Brain pericyte (primary cell): ENCODE results near the gene LYZL6.
A peak's percentile ranks its signal among the peaks of the same experiment; 100 is the strongest.

Experiments
- DNase-seq: peaks from one replicate; pipeline ENCODE4 v3.0.0-alpha.2; 2012; ENCODE audit warnings: low read depth, low spot score

Gene LYZL6

DNA sequence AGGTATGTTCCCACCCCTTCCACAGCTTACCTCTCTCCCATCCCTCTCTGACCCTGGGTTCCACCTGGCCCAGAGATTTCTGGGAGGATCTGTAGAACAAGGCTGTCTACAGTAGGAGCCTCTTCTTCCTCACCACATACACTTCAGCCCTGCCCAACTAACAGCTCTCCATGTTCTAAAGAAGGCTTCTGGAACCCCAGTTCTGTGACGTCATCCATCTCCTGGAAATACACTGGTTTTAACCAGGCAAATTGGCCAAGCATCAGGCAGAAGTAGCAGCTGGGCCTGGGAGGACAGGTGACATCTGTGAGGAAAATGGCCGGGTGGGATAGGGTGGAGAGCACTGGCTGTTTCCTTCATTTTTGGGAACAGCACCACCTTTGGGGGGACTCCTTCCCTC lies at the start of gene LYZL6:
TSS of gene LYZL6 (minus strand) at position 177 of the 400 bp plus-strand sequence. CDS start 4,357 bp downstream, outside the sequence.
- DNase-seq = no peak

GRCh38 chr17:35991075-35991474 lies 47.6 kb upstream of the LYZL6 start:
- DNase-seq = no peak

DNA sequence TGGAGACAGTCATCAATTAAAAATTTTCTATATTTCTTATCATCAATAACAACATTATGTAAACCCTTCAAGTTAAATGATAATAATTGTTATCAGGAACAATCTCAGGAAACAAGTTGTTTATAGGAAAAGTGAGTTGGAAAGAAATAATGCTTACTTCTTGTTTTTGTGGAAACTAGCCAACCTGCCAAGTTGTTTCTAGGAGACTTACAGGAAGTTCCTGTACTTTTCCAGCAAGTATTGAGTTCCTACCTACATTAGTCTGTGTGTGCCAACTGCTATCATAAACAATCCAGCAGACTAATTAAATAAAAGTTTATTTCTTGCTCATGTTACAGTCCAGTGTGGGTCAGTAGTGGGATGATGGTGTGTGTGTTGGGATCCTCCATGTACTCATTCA lies 44.7 kb upstream of the LYZL6 start:
- no peak for DNase-seq

- DNase-seq = no peak
Observed at GRCh38 chr17:35986643-35987042, 43.1 kb upstream of the LYZL6 start, which contains the start of gene CCL14. CCL14 (minus strand) TSS chr17:35986729; CDS start chr17:35986649, 80 bp downstream.

DNA sequence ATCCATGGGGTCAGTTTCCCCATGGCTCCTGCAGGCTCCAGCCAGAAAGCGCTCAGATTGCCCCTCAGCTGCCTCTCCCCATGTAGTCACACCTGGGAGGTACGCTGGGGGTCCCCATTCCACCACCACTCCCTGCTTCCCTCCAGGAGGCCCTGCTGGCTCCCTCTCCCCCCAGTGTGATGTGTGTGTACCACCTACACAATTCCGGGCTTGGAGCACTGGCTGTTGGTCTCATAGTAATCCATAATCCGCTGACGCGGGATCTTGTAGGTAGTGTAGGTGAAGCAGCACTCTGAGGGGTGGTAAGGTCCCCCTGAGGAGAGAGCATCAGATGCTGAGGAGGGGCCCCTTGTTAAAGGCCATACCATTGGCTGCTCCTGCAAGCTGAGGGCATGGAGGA lies 40.6 kb upstream of the LYZL6 start:
- DNase-seq = no peak

GRCh38 chr17:35982409-35983191 lies 39.1 kb upstream of the LYZL6 start:
- no peak for DNase-seq

- DNase-seq = no peak
Observed at GRCh38 chr17:35981908-35982330, 38.4 kb upstream of the LYZL6 start.

DNA sequence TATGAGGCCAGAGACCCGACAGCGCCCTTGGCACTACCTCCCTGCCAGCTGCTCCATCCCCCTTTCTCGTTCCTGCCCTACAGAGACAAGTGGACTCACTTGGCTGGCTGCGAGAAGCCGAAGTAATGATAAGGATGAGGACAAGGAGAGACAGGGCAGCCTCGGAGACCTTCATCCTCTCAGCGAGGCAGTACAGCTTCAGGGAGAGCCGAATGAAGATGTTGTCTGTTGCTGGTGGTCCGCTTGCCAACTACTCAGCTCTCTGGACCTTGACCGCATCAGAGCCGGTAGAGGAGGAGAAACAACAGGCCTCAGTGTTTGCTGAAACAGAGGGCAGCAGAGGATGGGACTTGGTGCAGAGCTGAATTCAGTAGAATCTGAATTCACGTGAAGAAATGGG lies 37.7 kb upstream of the LYZL6 start, which contains the start of gene CCL16:
TSS of gene CCL16 (minus strand) at position 252 of the 400 bp plus-strand sequence. CDS start at position 175, 77 bp downstream.
- DNase-seq = no peak

GRCh38 chr17:35978346-35978745 lies 34.8 kb upstream of the LYZL6 start:
- no peak for DNase-seq

DNA sequence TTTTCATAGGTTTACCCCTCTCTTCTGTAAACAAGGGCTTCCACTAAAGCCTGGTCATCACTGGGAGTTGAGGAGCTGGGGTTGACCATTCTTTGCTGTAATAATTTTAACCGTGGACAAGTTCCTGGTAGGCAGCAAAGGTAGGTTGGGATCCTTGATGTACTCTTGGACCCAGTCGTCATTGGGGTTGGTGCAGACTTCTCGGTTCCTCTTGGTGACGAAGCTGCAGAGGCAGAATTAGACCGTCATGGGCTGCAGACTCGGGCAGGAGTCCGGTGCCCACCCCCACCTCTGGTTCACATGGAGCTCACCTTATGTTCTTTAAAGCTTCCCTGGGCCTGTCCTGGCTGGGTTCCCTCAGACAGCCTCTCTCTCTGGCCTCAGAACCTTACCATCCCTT lies 34.0 kb upstream of the LYZL6 start:
- DNase-seq = no peak

- DNase-seq = no peak
Observed at GRCh38 chr17:35973333-35974260, 30.1 kb upstream of the LYZL6 start.

GRCh38 chr17:35972945-35973332 lies 29.4 kb upstream of the LYZL6 start:
- DNase-seq = no peak

DNA sequence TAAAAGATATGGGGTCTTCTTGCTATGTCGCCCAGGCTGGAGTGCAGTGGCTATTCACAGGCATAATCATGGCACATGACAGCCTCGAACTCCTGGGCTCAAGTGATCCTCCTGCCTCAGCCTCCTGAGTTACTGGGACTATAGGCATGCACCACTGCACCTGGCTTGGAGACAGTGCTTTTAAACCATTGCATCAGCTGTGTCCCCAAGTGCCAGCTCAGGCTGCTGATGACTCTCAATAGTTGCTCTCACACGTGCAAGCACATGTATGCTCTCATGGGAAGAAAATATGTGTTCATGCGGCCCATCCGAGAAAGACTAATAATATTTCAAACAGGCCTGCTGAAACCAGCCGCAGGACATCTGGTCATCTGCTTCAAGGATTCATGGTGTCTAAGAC lies 29.0 kb upstream of the LYZL6 start:
- DNase-seq = no peak

DNA sequence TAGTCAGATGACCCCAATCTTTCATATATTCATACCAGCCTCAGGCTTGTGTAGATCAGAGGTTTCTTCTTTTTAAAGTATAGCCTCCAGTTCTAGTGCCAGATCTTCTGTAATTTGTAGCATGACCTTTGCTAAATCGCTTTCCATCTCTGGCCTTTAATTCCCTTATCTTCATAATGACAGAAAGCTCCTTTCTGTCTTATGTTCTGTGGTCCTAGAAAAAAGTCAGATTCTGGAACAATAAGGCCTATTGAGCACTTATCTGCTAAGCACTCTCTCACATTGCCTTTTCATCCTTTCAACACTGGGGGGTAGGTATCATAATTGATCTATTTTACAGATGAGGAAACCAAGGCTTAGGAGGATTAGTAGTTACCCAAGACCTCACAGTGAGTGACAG lies 28.6 kb upstream of the LYZL6 start:
- no peak for DNase-seq

DNA sequence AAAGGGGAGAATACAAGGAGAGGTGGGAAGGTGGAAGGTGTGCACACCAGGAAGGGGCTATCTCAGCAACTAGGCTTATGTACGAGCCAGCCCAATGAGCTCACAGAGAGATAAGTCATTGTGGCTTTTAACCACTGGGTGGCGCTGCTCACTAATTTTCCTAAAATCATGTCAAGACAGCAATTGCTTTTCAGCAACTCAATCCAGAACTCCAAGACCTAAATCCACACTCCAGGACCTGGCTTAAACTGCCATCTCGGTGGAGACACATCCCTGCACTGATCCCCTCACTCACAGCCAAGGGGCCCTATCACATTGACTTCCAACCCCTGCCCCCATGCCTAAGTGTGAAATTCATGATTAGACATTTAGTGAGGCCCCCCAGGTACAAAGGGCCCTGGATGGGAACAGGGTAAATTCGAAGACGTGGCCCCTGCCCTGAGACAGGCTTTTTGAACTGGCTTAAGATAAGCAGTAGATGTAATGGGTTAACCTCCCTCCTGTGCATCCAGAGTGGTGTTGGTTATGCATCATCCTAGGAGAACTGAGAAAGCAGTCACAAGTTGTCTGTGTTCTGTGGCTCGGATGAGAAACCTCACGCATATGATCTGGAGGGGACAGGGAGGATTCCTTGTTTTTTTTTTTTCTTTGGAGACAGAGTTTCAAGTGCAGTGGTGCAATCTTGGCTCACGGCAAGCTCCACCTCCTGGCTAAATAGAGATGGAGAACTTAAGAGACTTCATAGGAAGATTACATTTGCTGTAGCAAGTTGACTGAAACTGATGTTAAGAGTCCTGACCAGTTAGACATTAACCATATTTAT lies 26.3 kb upstream of the LYZL6 start:
- peak; percentile 41 for DNase-seq

DNA sequence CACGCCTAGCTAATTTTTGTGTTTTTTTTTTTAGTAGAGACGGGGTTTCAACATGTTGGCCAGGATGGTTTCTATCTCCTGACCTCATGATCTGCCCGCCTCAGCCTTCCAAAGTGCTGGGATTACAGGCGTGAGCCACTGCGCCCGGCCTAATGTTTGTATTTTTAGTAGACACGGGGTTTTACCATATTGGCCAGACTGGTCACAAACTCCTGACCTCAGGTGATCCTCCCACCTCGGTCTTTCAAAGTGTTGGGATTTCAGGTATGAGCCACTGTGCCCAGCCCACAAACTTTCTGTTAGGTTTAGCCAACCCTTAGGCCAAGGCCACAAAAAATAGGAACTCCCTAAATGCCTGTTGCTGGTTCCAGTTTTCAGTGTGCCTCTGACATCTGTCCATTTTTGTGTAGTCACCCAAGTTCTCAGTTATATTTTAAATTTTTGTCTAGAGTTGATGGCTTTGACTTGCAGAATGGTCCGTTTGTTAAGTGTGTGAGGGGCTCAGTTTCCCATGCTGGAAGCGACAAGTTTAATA lies 25.1 kb upstream of the LYZL6 start:
- DNase-seq = no peak

DNA sequence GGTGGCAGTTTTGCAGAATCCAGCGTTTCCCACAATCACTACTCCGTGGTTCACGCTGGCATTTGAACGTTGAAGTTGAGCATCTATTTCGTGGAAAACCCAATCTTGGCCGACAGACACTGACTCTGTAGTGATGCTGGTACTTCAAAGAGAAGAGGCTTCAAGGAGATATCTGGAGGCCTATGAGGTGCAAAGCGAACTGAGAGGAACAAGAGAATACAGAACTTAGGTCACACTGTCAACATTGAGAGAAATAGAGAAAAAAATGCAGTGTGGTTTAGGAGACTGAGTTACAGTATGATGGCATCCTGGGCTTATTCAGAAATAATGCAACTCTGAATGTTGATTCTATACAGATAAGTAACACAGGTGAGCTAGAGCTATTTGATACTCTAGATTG lies 21.8 kb upstream of the LYZL6 start:
- DNase-seq = no peak

- no peak for DNase-seq
Observed at GRCh38 chr17:35963663-35964062, 20.1 kb upstream of the LYZL6 start.

DNA sequence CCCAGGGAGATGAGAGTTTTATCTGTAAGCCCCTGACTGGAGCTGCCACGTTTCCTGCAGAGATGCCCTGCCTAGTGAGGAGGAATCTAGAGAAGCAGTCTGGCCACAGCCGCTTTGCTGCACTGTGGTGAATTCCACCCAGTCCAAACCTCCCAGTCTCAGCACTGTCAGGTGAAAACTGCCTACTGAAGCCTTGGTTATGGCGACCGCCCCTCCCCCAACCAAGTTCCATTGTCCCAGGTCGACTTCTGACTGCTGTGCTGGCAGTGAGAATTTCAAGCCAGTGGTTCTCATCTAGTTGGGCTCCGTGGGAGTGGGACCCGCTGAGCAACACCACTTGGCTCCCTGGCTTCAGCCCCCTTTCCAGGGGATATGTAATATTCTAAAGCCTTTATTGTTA lies 10.2 kb upstream of the LYZL6 start:
- DNase-seq = no peak

- no peak for DNase-seq
Observed at GRCh38 chr17:35949401-35949800, 5.9 kb upstream of the LYZL6 start.

DNA sequence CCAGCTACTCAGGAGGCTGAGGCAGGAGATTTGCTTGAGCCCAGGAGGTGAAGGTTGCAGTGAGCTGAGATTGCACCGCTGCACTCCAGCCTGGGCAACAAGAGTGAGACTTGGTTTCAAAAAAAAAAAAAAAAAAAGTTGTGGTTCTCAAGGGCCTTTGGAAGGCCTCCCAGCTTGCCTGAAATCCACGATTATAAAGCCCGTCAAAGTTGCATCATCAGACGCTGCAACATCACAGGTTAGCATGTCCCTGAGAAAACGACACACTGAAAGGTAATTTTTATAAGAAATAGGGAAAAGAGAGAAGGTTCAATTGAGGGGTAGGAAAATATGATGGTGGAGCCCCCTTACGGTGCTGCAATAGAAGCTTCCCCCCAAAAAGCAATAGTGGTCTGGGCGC lies 4.6 kb upstream of the LYZL6 start:
- no peak for DNase-seq
